ENCODE results near the gene SLC5A11. TPM values are rescaled to one million over a fixed set of nuclear protein-coding genes. Genes with fewer than 3 reads are reported as not detected.

SLC5A11 gene
- total RNA-seq, 4 donors from 2014 or later: 6.8 TPM; not detected in 3

GRCh38 chr16:24861461-24861860 lies 15.7 kb downstream of the SLC5A11 start:
- 55 to 57% methylated on average over 1 of the region's 1 CpG for WGBS, 2 donors (ENCODE audit: low coverage in 1 of 2)
- DNase-seq: no peak
- H3K4me1 ChIP-seq: peaks cover 0 to 8% (median 1%) of the 10 kb centered on the region in 4 donors
- H3K27me3 ChIP-seq: no peaks in the 10 kb centered on the region
- no peak overlapping the region for H3K27ac ChIP-seq
- in situ Hi-C loops (cut with MboI; ENCODE audit: low pct_ligation_motif_present in 1 of 4, low pct_unique_long_range_greater_than_20kb in 1 of 4, low sequenced_read_pairs in 3 of 4) (no loop called here), intact Hi-C loops (cut with DNase I; ENCODE audit: low total_unique reads) (no loop called here)
- H3K4me3 ChIP-seq: no peak overlapping the region
- H3K9me3 ChIP-seq: peaks cover 9 to 10% of the 10 kb centered on the region in 2 donors
- no peaks in the 10 kb centered on the region for H3K36me3 ChIP-seq
- TF ChIP-seq POLR2A (IDR thresholded peaks at IDR 0.05) (no peak), POLR2AphosphoS5 (IDR thresholded peaks at IDR 0.05) (no peak), EP300 (IDR thresholded peaks at IDR 0.05; ENCODE audit: low read depth) (no peak)
- TF ChIP-seq, protein P1, sequence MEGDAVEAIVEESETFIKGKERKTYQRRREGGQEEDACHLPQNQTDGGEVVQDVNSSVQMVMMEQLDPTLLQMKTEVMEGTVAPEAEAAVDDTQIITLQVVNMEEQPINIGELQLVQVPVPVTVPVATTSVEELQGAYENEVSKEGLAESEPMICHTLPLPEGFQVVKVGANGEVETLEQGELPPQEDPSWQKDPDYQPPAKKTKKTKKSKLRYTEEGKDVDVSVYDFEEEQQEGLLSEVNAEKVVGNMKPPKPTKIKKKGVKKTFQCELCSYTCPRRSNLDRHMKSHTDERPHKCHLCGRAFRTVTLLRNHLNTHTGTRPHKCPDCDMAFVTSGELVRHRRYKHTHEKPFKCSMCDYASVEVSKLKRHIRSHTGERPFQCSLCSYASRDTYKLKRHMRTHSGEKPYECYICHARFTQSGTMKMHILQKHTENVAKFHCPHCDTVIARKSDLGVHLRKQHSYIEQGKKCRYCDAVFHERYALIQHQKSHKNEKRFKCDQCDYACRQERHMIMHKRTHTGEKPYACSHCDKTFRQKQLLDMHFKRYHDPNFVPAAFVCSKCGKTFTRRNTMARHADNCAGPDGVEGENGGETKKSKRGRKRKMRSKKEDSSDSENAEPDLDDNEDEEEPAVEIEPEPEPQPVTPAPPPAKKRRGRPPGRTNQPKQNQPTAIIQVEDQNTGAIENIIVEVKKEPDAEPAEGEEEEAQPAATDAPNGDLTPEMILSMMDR (IDR thresholded peaks at IDR 0.05): no peak

DNA sequence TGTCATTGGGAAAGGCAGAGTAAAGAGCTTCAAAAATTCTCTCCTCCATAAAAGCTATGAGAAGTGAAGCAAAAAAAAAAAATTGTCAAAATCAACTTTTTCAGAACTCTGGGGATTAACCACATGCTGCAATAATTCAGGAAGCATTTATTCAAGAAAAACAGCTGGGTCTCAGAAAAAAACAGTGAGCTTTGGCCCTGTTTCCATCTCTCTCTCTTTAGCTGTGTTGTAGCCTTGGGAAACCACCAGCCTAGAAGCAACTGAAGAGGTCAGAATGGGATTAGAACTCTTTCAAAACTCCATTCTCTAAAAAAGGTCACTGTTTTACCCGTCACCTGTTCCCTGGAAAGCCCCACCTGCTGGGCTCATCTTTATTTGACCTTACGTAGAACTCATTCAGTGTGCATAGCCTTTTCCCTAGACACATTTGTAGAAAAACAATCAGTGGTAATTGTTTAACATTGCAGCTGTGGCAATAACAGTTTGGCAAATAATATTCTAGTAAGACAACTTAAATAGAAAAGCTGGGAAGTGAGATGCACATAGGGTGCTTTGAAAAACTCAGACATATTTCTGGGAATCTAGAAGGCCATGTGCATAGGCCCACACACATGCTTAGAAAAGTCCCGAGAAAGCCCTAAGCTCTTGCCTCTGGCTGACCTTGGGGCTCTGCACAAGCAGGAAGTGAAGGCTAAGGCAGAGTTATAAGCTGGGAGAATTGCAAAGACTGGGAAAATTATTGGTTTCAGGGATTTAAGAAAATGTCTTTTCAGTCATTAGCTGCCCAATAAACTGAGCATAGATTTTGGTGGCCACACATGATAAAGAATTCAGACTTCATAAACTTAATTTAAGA lies 18.0 kb downstream of the SLC5A11 start:
- TF ChIP-seq, protein P1 (IDR thresholded peaks at IDR 0.05): no peak
- TF ChIP-seq POLR2A (IDR thresholded peaks at IDR 0.05) (no peak), POLR2AphosphoS5 (IDR thresholded peaks at IDR 0.05) (no peak), EP300 (IDR thresholded peaks at IDR 0.05; ENCODE audit: low read depth) (no peak)
- peaks cover 9 to 10% of the 10 kb centered on the region in 2 donors for H3K9me3 ChIP-seq
- H3K27ac ChIP-seq: no peak overlapping the region
- peaks cover 0 to 7% (median 1%) of the 10 kb centered on the region in 4 donors for H3K4me1 ChIP-seq
- no peak for DNase-seq
- 91 to 92% methylated on average over 3 of the region's 3 CpGs for WGBS, 2 donors (ENCODE audit: low coverage in 1 of 2)
- H3K36me3 ChIP-seq: no peaks in the 10 kb centered on the region
- in situ Hi-C loops (cut with MboI; ENCODE audit: low pct_ligation_motif_present in 1 of 4, low pct_unique_long_range_greater_than_20kb in 1 of 4, low sequenced_read_pairs in 3 of 4): no loop called here
- intact Hi-C loops (cut with DNase I; ENCODE audit: low total_unique reads): no loop called here
- no peaks in the 10 kb centered on the region for H3K27me3 ChIP-seq
- H3K4me3 ChIP-seq: no peak overlapping the region

DNA sequence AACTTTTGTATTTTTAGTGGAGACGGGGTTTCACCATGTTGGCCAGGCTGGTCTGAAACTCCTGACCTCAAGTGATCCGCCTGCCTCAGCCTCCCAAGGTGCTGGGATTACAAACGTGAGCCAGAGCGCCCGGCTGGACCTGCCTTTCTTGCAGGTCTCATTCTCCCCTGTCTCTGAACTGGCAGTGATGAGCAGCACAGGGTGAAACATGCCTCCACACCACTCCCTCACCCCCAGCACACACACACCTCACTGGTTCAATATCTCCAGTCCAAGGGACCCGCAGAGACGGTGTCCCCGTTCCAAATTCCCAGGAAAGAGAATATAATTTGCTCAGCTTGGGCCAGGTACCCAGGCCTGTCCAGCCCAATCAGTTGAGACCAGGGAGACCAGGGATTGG lies 23.3 kb downstream of the SLC5A11 start:
- no peaks in the 10 kb centered on the region for H3K36me3 ChIP-seq
- DNase-seq: no peak
- 83% methylated on average over 8 of the region's 8 CpGs; no CpG with 5 or more reads in 1 of the 2 donors for WGBS, 2 donors (ENCODE audit: low coverage in 1 of 2)
- no peak for TF ChIP-seq POLR2A (IDR thresholded peaks at IDR 0.05)
- TF ChIP-seq, protein P1 (IDR thresholded peaks at IDR 0.05): no peak
- peaks cover 4 to 6% of the 10 kb centered on the region in 2 donors for H3K9me3 ChIP-seq
- no peaks in the 10 kb centered on the region for H3K4me1 ChIP-seq
- intact Hi-C loops (cut with DNase I; ENCODE audit: low total_unique reads) (no loop called here), in situ Hi-C loops (cut with MboI; ENCODE audit: low pct_ligation_motif_present in 1 of 4, low pct_unique_long_range_greater_than_20kb in 1 of 4, low sequenced_read_pairs in 3 of 4) (no loop called here)
- no peaks in the 10 kb centered on the region for H3K27me3 ChIP-seq
- H3K4me3 ChIP-seq: no peak overlapping the region
- no peak overlapping the region for H3K27ac ChIP-seq

DNA sequence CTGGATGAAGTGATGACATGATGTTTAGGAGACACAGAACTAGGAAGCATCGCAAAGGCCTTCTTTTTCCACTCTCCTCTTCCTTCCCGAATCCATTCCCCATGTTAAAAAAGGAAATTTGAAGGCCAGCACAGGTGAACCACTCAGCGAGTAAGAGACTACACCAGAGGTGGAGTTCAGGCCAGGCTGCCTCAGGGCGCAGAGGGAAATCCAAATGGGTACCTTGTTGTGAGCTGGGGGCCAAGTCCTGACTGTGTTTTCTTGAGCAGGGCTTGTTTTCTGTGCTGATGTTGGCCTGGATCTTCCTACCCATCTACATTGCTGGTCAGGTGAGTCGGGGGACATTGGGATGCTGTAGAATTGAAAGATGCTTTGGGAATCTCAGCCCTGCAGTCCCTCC lies 26.1 kb downstream of the SLC5A11 start:
- peaks cover 0 to 11% (median 0%) of the 10 kb centered on the region in 4 donors for H3K4me1 ChIP-seq
- intact Hi-C loops (cut with DNase I; ENCODE audit: low total_unique reads) (no loop called here), in situ Hi-C loops (cut with MboI; ENCODE audit: low pct_ligation_motif_present in 1 of 4, low pct_unique_long_range_greater_than_20kb in 1 of 4, low sequenced_read_pairs in 3 of 4) (no loop called here)
- no peak for DNase-seq
- no peak overlapping the region for H3K4me3 ChIP-seq
- TF ChIP-seq, protein P1 (IDR thresholded peaks at IDR 0.05): no peak
- TF ChIP-seq EP300 (IDR thresholded peaks at IDR 0.05; ENCODE audit: low read depth) (no peak), POLR2A (IDR thresholded peaks at IDR 0.05) (no peak), POLR2AphosphoS5 (IDR thresholded peaks at IDR 0.05) (no peak)
- 60 to 94% methylated on average over 1 to 5 of the region's 5 CpGs for WGBS, 2 donors (ENCODE audit: low coverage in 1 of 2)
- no peak overlapping the region for H3K27ac ChIP-seq
- H3K27me3 ChIP-seq: no peaks in the 10 kb centered on the region
- H3K9me3 ChIP-seq: no peaks in the 10 kb centered on the region
- no peaks in the 10 kb centered on the region for H3K36me3 ChIP-seq
